SK-N-MC (cell line): ENCODE measurements around the gene COL27A1.

Experiments
- EZH2 ChIP-seq: fragments of 200-600 bp; sonication (generic); IDR thresholded peaks from one replicate; pipeline ENCODE4 v1.6.1; 2017; ENCODE audit warnings: antibody characterized with exemption
- FOXP2 ChIP-seq: optimal IDR thresholded peaks from 2 replicates; pipeline ENCODE3; 2011; ENCODE audit warnings: mild to moderate bottlenecking, moderate library complexity; ENCODE audit not compliant: insufficient read depth; ENCODE audit errors: extremely low read length, control extremely low read depth
- POLR2AphosphoS5 ChIP-seq: IDR thresholded peaks from 2 replicates; pipeline ENCODE4 v1.6.1; 2012; ENCODE audit warnings: mild to moderate bottlenecking, low read depth, low read length, borderline replicate concordance

GRCh38 chr9:114200721-114201300, 45.5 kb downstream of the COL27A1 start:
- TF ChIP-seq POLR2AphosphoS5, result no peak
- TF ChIP-seq EZH2, result no peak
- TF ChIP-seq FOXP2, result no peak
